ENCODE results near the gene QSOX1.
A peak's percentile ranks its signal among the peaks of the same experiment; 100 is the strongest.

QSOX1 gene

DNA sequence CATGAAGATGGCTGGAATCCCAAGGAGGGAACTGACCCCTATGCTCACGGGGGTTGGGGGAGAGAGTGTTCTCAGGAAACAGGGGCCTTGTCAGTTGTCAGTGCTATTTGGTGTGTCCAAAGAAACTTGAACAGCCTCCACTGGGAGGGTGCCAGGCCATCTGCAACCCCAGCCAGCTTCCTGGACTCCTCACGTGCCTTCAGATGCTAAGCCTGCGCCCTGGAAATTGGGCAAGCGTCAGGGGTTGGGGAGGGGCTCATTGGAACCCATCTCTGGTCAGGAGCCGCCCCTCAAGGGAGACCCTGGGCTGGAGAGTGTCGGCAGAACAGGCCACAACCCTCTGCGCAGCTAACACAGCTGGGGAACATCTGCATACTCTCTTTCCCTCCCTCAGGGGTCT lies 62.3 kb downstream of the QSOX1 start:
- DNase-seq, result no peak

DNA sequence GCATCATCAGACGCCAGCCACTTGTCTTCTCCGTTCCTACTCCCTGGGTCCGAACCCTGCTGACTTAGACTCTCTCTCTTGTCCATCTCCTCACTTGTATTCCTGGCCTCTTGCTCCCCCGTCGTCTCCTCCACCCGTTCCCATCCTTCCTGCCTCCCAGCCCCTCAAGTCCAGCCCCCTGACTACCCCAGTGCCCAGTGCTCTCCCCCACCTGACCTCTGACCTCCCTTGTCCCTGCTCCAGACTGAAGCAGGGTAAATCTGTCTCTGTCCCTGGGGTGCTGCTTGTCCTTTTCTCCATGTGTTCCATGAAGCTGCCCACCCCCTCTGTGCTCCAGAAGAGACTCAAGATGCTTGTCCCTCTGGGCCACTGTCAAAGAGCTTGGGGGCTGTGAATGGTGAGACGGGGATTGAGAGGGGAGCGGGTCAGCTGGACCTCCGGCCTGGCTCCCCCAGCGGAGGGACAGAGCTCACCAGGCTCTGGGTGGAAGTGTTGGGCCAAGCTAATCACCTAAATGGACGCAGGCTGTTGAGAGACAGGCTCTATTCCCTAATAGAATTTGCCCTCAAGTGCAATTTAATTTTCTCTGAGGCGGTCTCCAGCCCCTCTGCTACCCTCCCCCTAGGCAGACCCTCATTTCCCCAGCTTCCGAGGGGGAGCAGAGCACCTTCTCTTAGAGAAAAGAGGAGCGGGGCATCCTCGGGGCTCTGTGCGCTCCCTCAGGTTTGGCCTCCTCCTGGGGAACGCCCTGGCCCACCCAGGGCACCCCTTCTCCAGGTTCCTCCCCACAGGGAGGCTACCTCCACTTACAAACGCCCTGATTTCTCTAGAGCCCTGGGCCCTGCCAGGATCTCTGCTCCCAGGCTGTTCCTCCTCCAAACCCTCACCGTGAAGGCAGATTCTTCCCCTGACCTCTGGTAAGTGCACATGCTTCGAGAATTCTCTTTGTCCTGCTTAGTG lies 64.4 kb downstream of the QSOX1 start:
- DNase-seq, result peak; percentile 80

DNA sequence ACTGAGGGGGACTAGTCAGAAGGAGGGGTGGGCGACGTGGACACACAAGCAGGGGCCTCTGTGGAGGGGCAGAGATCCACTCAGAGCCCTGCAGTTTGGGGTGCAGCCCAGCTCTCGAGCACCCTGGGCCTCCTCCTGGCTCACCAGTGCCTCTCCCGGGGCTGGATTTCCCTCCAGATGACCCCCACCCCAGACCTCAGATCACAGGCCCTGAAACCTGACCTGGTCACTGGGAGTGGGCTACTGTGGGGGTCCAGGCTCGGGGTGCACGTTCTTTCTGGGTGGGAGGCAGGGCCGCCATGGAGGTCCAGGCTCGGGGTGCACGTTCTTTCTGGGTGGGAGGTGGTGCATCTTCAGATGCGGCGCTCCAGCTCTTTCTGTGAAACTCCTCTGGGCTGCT lies 65.1 kb downstream of the QSOX1 start:
- no peak for DNase-seq

DNA sequence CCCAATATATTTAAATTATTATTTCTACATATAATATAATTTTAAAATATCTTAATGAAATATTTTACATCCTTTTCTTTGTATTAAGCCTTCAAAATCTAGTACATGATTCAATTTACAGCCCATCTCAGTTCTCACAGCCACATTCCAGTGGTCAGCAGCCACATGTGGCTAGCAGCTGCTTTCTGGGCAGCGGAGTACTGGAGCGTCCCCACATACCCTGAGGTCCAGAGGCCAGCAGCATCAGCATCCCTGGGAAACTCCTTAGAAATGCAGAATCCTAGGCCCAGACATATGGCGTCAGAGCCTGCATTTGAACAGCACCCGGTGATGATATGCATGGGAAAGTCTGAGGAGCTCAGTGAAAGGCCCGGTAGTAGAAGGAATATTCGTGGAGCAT lies 66.8 kb downstream of the QSOX1 start:
- DNase-seq, result no peak

DNA sequence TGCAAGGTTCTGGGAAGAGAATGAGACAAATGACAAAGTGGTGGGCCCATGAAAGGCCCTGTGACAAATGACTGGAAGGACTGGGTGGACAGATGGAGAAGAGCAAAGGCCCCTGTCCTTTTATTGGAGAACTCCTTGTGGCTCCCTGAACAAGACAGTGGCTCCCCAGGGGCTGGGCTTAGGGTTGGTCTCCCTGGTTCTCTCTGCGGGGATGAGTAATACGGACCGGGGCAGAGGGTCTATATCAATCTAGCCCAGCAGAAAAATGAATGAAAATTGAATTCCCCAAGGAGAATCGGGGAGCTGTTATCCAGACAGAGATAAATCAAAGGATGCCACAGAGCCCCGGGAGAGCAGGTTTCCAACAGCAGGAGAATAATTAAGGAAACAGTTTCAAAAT lies 70.2 kb downstream of the QSOX1 start:
- DNase-seq, result no peak

DNA sequence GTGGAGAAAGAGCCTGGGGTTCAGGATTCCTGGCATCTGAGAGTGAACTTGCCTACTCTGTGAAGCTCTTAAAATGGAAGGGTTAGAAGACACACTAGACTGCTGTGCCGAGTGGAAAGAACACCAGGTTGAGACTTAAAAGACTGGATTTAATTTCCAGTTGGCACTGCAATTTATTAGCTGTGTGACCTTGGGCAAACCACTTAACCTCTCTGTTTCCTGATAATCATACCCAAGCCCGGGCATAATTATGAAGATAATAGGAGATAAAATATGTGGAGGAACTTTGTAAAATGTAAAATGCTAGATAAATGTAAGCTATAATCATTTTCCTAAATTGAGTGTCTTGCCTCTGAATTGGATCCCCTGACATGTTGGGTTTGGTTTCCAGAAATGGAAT lies 70.7 kb downstream of the QSOX1 start:
- DNase-seq, result no peak

DNA sequence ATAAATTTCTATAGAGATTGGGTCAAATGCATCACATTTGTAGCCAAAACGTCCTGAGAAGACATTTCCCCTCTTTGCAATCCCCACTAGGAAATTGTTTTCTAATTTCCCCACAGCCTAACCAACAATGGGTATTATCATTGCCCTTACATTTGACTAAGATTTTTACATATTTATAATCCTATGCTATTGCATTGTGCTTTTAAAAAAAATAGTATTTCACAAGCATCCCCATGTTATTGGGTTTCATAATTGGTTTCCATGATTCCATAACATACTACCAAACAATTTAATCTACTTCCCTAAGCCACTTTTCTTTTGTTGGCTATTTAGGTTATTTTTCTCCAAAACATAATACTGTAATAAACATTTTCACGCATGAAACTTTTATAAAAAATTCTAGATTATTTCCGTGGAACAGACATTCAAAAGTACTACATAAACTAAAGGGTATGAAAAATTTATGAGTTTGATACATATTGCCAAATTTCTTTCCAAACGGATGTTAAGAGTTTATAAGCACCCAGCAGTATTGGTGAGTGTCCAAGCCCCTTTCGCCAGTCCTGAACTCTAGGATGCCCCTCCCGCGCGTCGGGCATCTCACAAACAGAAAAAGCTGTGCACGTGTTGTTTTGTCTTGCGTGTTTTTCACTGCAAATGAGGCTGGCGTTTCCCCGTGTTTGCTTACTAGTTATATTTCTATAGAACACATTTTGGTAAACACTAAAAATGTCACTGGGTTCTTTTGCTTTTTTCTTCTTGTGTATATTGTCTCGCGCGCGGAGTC lies 73.4 kb downstream of the QSOX1 start:
- no peak for DNase-seq

DNA sequence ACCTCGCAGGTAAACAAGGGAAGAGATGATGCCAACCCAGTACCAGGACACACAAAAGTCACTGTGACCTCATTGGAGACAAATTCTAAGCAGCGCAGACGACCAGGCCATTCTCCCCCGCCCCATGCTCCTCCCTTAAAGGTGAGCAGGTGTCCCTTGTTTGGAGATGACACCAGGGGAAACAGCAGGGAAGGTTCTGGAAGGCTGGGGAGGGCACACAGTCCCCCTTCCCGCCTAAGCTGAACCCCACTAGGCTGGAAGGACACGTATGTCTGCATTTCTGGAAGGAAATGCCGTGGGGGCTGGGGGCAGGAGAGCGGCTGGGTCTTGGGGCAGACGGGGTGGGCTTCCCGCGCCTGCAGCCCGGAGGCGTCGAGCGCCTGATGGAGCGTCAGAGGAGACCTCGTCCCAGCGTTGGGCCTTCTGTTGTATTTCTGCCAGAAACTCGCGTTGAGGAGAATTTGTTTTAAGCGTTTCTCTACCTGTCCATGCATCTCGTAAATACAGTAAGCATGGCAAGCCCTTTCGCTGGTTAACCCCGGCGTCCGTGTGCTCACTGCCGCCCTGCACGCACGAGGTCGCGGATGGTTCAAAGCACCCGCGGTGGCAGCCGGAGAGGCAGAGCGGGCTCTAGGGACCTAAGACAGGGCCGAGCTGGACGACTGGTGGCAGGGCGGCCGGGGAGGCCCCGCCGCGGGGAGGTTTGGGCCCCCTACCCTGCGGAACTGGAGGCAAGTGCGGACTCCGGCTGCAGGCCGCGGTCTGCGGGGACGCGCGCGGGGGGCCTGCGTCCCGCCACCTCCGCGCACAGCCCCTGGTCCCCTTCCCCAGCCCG lies 74.2 kb downstream of the QSOX1 start:
- peak; percentile 56 for DNase-seq

DNA sequence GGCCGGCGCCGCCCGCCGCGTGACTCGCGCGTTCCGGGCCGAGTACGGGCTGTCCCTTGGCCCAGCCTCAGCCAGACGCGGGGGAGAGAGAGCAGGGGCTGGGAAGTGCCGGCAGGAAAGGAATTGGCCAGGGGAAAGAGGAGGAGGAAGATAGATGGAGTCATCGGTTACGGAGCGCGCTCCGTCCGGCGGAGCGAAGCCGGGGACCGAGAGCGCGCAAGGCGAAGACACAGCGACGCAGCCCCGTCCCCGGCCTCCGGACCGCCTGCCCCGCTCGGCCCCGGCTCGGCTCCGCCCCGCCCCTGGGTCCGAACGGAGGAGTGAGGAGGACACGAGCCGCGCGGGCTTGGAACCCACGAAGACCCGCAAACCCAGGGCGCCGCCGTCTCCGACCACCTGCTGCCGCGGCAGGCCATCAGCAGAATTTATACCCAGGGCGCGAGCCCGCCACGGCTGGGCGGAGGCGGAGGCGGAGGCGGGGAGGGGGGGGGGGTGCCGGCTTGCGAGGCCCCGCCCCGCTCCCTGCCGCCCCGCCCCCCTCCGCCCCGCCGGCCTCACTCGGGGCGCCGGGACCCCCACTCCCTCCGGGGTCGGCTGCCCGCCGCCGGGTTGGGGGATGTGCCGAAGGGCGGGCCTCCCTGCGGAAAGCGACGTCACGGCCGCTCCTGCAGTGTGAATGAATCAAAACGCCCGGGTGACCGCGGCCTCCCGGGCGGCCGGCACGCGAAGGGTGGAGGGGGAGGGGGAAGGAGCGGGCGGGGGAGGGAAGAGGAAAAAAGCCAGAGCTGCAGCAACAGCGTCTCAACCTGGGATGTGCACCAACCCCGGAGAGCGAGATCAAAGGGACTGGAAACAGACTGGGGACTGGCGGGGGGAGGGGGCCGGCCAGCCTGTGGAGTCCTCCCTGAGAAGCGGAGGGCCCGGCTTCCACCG lies 75.1 kb downstream of the QSOX1 start, which contains the start of gene LHX4:
LHX4 (plus strand) TSS at position 782 of the 933 bp plus-strand sequence. CDS start 266 bp downstream, outside the sequence.
- peak; percentile 96 for DNase-seq

DNA sequence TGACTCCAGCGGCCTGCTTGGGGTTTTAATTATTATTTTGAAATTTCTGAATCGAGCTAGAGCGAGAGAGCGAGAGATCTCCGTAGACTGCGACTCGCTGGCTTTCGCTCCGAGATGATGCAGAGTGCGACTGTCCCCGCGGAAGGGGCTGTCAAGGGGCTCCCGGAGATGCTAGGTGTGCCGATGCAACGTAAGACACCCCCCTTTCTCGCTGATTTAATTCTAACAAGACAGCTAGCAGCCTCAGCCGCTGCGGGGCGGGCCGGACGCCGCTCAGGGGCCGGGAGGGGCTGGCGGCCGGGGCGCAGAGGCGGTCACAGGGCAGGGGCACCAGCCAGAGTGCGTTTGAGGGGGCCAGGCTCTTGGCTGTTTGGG lies 75.7 kb downstream of the QSOX1 start:
- peak; percentile 85 for DNase-seq

DNA sequence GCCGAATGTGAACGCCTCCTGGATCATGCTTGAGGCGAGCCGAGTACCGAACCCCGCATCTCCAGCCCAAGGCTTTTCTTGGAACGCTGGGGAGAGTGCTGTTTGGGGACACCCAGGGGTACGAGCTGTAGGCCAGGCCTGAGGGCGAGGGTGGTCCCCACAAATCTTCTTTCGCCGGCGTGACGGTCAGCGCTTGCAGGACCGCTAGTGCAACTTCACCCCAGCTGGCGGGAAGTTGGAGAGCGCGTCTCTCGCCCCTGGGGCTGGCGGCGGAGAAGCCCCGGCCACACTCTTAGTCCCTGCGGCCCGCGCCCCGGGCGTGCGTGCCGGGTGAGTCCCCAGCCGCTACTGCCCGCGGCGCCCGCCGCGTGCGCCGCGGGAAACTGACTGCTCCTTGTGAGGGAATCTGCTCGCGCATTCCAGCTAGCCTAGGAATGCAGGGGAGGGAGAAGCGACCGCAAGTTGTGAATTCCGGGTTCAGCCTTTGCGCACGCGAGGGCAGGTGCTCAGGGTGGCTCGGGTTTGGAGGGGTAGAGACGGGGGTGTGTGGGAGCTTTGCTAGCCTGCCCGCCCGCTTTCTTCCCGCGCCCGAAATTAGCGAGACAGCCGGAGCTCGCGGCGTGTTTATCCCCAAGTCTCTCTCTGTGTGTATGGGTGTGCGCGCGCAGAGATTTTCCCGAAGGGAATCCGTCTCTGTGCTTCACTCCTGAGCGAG lies 76.3 kb downstream of the QSOX1 start:
- DNase-seq, result peak; percentile 74

DNA sequence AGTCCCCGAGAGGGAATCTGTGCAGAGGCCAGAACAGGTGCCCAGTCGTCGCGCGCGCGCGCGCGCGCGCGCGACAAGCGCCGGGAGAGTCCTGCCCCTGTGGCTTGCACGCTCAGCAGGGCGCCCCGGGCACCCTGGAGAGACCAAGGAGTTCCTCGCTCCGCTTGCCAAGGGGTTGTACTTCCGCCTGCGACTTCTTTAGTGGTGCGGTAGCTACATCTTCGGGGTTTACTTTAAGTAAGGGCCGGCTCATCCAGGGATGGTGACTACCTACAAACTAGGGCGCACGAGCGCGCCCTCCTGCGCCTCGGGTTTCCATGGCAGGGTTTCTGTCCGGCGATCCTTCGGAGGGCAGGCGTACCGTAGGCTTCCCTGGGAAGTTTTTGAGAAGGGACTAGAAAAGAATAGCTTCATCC lies 76.8 kb downstream of the QSOX1 start:
- peak; percentile 91 for DNase-seq

DNA sequence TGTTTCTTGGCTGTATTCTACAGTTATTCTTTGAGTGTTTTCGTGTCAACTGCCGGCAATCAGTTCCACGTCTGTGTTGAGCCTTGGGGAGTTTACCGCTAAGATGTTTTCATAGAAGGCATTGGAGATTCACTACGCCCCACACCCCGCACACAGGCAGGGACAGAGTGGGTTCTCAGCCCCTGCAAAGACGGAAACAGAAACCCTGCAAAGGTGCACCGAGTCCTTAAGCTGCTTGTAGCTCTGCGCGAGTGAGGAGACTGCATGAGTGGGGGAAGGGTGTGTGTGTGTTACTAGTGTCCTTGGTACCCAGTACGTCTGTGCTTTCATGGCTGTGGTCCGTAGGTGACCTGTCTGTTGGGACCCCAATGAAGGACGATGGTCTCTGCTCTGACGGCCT lies 77.3 kb downstream of the QSOX1 start:
- DNase-seq, result peak; percentile 80

DNA sequence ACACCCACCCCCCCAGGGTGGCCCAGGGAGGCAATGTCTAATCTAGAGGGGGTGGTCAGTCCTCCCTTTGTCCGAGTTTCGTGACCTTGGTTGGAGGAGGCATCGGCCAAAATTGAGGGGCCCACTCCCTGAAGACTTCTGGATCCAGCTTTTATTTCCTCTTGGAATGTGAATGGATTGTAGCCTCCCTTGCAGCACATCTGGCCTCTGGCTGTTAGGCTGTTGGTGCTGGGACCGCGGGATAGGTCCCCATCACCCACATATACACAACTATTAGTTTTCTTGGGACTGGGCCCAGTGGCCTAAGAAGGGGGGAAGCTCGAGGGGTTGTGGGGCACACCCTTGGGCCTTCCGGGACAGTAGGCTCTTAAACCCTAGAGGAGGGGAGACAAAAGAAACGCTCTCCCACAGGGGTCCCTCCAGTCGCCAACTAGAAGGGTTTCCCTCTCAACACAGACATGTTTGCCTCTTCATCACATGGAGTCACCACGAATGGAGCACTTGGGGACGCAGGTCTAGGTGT lies 77.9 kb downstream of the QSOX1 start:
- DNase-seq, result no peak

DNA sequence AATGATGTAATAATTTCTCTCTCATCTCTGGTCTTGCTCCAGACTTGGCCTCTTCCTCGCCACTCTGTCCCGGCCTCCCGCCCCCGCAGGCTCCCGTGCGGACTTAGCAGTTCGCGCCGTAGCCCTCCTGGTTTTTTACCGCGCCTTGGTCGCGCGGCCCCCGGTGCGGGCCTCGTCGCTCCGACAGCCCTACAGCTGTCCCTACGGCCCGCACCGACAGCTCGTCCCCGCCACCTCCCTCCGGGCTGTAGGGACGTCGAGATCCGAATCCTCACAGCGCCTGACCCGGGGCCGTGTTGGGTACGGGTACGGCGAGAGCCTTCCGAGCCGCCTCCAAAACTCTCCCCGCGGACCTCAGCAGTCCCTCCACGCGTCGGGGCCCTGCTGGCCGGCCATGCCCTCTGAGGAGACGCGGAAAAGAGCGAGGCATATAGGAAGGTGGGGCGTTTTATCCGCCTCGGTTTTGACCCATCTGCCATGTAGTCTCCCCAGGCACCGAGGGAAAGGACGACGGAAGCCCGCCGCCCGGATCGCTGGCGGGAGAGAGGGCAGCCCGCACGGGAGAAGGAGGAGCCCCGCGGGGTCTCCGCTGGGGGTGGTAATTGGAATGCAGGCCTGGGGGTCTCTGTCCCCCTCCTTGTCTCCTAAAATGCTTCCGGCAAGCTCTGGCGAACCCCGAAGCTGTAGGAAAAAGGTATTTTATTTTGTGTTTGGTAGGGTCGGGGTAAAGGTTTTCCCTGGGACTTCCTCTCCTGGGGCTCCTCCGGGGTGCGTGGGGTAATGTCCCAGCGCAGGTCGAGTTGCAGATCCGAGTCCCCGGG lies 78.7 kb downstream of the QSOX1 start:
- DNase-seq, result no peak

DNA sequence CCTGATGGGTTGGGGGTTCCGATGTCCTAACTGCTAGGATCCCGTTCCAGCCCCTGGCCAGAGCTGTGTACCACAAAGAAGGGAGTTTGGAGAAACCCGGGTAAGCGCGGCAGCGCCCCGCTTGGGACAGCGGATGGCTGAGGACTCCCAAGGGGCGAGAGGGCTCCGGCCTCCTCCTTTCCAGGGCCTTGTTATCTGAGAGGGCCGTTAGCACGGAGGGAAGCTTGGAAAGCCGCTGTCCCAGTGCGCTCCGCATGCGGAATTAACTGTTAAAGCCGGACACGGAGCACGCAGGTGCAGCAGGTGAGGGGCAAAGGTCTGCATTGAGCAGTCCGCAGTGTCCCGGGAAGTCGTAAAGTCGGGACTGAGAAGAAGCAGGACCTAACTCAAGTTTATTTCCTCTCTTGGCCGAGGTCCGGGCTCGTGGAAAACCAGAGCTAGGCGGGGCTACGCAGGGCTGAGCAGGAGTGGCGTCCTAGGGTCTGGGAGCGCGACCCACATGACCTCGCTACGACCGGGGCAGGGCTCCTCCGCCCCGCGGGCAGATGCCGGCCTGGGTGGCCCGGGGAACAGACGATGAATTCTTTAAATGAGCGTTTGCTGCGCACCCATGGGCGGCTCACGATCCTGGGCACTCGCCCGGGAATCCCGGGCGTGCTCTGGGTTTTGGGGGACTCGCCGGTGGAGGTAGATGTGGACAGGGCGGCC lies 79.9 kb downstream of the QSOX1 start:
- no peak for DNase-seq

DNA sequence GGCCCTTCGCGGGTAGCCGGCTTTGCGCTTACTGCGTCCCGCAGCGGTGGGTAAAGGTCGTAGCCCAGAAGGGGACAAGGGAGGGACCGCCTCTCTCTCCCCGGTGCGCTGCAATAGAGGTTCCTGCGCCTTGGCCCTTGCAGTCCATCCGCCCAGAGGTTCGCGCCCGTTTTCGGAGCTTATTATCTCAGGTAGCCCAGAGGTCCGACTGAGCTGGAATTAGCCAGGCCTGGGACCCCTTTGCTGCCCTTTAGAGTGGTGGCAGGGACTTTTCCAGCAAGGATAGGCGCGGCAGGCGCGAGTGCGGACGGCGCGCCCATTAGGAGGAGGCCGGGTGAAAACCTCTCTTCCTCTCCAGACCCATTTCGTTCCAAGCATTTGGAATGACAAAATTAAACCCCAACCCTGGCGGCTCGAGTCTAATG lies 80.4 kb downstream of the QSOX1 start:
- no peak for DNase-seq

DNA sequence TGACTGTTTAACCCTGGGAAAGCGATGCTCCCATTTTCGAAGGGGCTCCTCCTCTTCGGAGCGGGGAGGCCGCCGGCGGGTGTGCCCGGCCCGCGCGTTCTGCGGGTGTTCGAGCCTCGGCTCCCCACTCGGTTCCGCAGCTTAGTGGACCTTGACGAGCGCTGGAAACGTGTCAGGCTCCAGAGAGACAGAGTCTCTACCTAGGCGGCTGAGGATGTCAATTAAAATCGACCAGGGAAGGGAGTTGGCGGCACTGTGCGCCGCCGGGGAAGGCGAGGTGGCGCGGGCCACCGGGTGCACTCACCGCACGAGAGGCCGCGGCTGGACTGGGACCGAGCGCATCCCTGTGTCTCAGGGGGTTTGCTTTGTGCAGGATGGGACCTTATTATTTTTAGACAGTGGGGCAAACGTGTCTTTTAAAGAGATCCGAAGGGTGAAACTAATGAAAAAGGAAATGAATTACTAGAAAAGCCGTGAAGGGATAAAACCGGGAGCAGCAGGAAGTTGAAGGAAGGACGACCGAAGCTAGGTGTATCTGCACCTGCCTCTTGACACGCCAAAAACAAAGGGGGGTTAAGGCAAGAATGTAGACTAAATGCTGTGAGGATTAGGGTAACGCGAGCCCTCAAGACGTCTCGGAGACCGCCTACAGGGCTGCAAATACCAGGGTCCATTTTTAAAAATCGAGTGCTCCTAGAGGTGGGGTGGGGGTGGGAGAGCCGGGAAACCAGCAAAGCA lies 81.0 kb downstream of the QSOX1 start:
- DNase-seq, result no peak

Data from NCI-H82 (cell line).